Loucy (cell line): ENCODE results near the gene ABTB2.

ENCODE experiments used
- H2AFZ ChIP-seq: fragments of 200-600 bp; sonication (generic); 2 replicates; pipeline ENCODE4 v1.6.0; 2016; ENCODE audit warnings: antibody characterized with exemption, mild to moderate bottlenecking, low read length, moderate library complexity
- H3F3A ChIP-seq: fragments of 200-600 bp; 2 replicates; pipeline ENCODE4 v1.6.0; 2016; ENCODE audit warnings: antibody characterized with exemption, low read depth, mild to moderate bottlenecking
- H3K27me3 ChIP-seq: fragments of 200-600 bp; sonication (generic); 2 replicates; pipeline ENCODE4 v1.6.1; 2014; ENCODE audit warnings: low read length, mild to moderate bottlenecking; ENCODE audit not compliant: insufficient read depth, poor library complexity, severe bottlenecking
- H3K36me3 ChIP-seq: fragments of 200-600 bp; sonication (generic); 2 replicates; pipeline ENCODE4 v1.6.1; 2016; ENCODE audit warnings: low read length; ENCODE audit not compliant: insufficient read depth
- H3K4me1 ChIP-seq: fragments of 200-600 bp; sonication (generic); 2 replicates; pipeline ENCODE4 v1.5.1; 2014; ENCODE audit warnings: low read length, mild to moderate bottlenecking; ENCODE audit not compliant: insufficient read depth, poor library complexity, severe bottlenecking
- H3K4me2 ChIP-seq: fragments of 200-600 bp; sonication (generic); 2 replicates; pipeline ENCODE4 v1.6.0; 2014; ENCODE audit warnings: antibody characterized with exemption, low read length, low read depth, mild to moderate bottlenecking; ENCODE audit not compliant: poor library complexity, severe bottlenecking
- H3K4me3 ChIP-seq: fragments of 200-600 bp; sonication (generic); 2 replicates; pipeline ENCODE4 v1.5.1; 2014; ENCODE audit warnings: low read length, mild to moderate bottlenecking, mixed read lengths; ENCODE audit not compliant: poor library complexity, severe bottlenecking
- H3K79me2 ChIP-seq: fragments of 200-600 bp; sonication (generic); 2 replicates; pipeline ENCODE4 v1.6.1; 2014; ENCODE audit warnings: low read length; ENCODE audit not compliant: insufficient read depth
- H3K9ac ChIP-seq: fragments of 200-600 bp; sonication (generic); 2 replicates; pipeline ENCODE4 v1.6.0; 2014; ENCODE audit warnings: mild to moderate bottlenecking, low read depth, low read length, moderate library complexity; ENCODE audit not compliant: poor library complexity, severe bottlenecking
- H3K9me2 ChIP-seq: fragments of 200-600 bp; sonication (generic); replicated peaks from 2 replicates; pipeline ENCODE4 v1.6.1; 2016; ENCODE audit warnings: low read depth, low read length, mixed read lengths
- H3K9me3 ChIP-seq: fragments of 200-600 bp; sonication (generic); 2 replicates; pipeline ENCODE4 v1.6.1; 2014; ENCODE audit warnings: mild to moderate bottlenecking, antibody characterized with exemption, low read length, low read depth; ENCODE audit not compliant: insufficient read depth
- H4K20me1 ChIP-seq: fragments of 200-600 bp; sonication (generic); 2 replicates; pipeline ENCODE4 v1.6.0; 2014; ENCODE audit warnings: antibody characterized with exemption, low read length, mild to moderate bottlenecking; ENCODE audit not compliant: insufficient read depth, poor library complexity, severe bottlenecking
- CTCF ChIP-seq: fragments of 200-600 bp; sonication (generic); conservative IDR thresholded peaks from 2 replicates; pipeline ENCODE4 v1.5.1; 2014; ENCODE audit warnings: mild to moderate bottlenecking, antibody characterized with exemption, low read length
- EZH2phosphoT487 ChIP-seq: fragments of 200-600 bp; IDR thresholded peaks from 2 replicates; pipeline ENCODE4 v1.6.1; 2018; ENCODE audit warnings: antibody characterized with exemption, mild to moderate bottlenecking, moderate library complexity, borderline replicate concordance

The ABTB2 gene

GRCh38 chr11:34128824-34129223 is 229.0 kb downstream of the ABTB2 start:
- Histone ChIP-seq H3K4me1 (no peaks in the 10 kb centered on the region), H3K4me2 (no peak overlapping the region), H3K9me2 (no peaks in the 10 kb centered on the region), H3K9me3 (no peaks in the 10 kb centered on the region), H3K27me3 (no peaks in the 10 kb centered on the region), H4K20me1 (no peaks in the 10 kb centered on the region), H3K79me2 (no peaks in the 10 kb centered on the region), H3K9ac (no peak overlapping the region), H2AFZ (no peak overlapping the region), H3F3A (no peaks in the 10 kb centered on the region), H3K36me3 (peaks cover 85% of the 10 kb centered on the region; the same call in 1 of the 2 replicates), H3K4me3 (no peak overlapping the region)
- no peak for TF ChIP-seq EZH2phosphoT487
- no peak for TF ChIP-seq CTCF

DNA sequence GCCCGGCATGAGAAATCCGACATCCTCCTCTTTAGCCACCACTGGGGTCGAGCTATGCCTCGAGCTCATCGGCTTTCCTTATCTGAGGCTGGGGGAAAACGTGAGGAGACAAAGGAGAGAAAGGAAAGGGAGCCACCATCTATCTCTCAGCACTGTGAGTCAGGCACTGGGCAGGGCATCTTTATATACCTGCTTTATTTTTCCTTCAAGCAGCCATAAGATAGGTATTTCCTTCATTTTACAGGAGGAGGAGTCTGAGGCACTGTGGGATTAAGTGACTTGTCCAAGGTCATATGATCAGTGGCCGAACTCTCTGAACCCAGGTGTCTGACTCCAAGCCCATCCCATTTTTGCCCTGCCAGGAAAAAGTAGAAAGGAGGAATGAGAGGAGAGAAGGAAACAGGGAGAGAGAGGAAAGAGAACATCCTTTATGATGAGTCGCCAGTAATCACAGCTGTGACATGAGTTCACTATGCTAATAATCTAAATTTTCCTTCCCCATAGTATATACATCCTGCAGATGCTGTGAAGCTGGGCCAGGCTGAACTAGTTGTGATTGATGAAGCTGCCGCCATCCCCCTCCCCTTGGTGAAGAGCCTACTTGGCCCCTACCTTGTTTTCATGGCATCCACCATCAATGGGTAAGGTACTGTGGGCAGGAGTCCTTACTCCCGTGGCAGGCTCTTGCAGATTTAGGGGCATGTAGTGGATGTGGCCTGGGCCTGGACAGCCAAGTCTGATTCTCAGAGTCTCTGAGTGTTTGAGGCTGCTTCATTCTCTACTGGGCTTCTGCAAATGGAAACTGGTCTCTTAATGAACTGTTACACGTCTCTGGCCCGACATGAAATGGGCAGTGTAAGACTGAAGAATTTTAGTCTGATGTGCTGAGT is 230.6 kb downstream of the ABTB2 start:
- H3K9ac ChIP-seq = no peak overlapping the region
- no peak overlapping the region for H3K4me3 ChIP-seq
- H3K4me1 ChIP-seq = no peaks in the 10 kb centered on the region
- no peaks in the 10 kb centered on the region for H3K79me2 ChIP-seq
- peaks cover 84% of the 10 kb centered on the region; the same call in 1 of the 2 replicates for H3K36me3 ChIP-seq
- TF ChIP-seq EZH2phosphoT487 (no peak), CTCF (no peak)
- no peaks in the 10 kb centered on the region for H4K20me1 ChIP-seq
- no peaks in the 10 kb centered on the region for H3K9me3 ChIP-seq
- no peak overlapping the region for H2AFZ ChIP-seq
- no peaks in the 10 kb centered on the region for H3K27me3 ChIP-seq
- H3F3A ChIP-seq = no peaks in the 10 kb centered on the region
- no peak overlapping the region for H3K4me2 ChIP-seq
- no peaks in the 10 kb centered on the region for H3K9me2 ChIP-seq

GRCh38 chr11:34124885-34125668 is 232.7 kb downstream of the ABTB2 start:
- H2AFZ ChIP-seq = no peak overlapping the region
- TF ChIP-seq CTCF = no peak
- TF ChIP-seq EZH2phosphoT487 = no peak
- no peaks in the 10 kb centered on the region for H4K20me1 ChIP-seq
- H3K36me3 ChIP-seq = peaks cover 81% of the 10 kb centered on the region; the same call in 1 of the 2 replicates
- no peaks in the 10 kb centered on the region for H3K9me3 ChIP-seq
- H3K4me2 ChIP-seq = no peak overlapping the region
- H3K79me2 ChIP-seq = no peaks in the 10 kb centered on the region
- no peaks in the 10 kb centered on the region for H3K4me1 ChIP-seq
- H3F3A ChIP-seq = no peaks in the 10 kb centered on the region
- H3K9ac ChIP-seq = no peak overlapping the region
- no peaks in the 10 kb centered on the region for H3K9me2 ChIP-seq
- H3K4me3 ChIP-seq = no peak overlapping the region
- H3K27me3 ChIP-seq = no peaks in the 10 kb centered on the region
